K562 (cell line): Measurements from ENCODE around the gene SF3B3.

Experiments used
- FOXM1 ChIP-seq, 2 experiments: fragments of 450-650 bp in 1 of 2; sonication (generic) in 1 of 2; formaldehyde crosslinking in 1 of 2; IDR thresholded peaks; 2 replicates each; pipeline versions ENCODE4 v1.6.1 to v1.9.0; 2017 to 2022; ENCODE audit warnings: low read depth in 2 of 2, mild to moderate bottlenecking in 2 of 2, missing genetic modification reagents in 1 of 2, moderate library complexity in 1 of 2
- HCFC1 ChIP-seq: IDR thresholded peaks from 2 replicates; pipeline ENCODE4 v1.6.1; 2012; ENCODE audit warnings: low read depth, low read length, improper control_type of control experiment
- IRF2 ChIP-seq: sonication (generic); formaldehyde crosslinking; IDR thresholded peaks from 2 replicates; pipeline ENCODE4 v1.8.1; 2022; ENCODE audit warnings: mild to moderate bottlenecking, missing genetic modification reagents
- MXI1 ChIP-seq: IDR thresholded peaks from 2 replicates; pipeline ENCODE4 v1.6.1; 2011; ENCODE audit warnings: low read depth, mild to moderate bottlenecking, improper control_type of control experiment, low read length
- OTX1 ChIP-seq: fragments of 450-650 bp; formaldehyde crosslinking; IDR thresholded peaks from 2 replicates; pipeline ENCODE4 v1.4.0; 2022; ENCODE audit warnings: mild to moderate bottlenecking
- PHTF2 ChIP-seq: fragments of 250-450 bp; sonication (Bioruptor Pico); IDR thresholded peaks from 2 replicates; pipeline ENCODE4 v1.5.0; 2021; ENCODE audit warnings: mild to moderate bottlenecking
- SP2 ChIP-seq: IDR thresholded peaks from 2 replicates; pipeline ENCODE4 v1.6.1; 2011; ENCODE audit warnings: mild to moderate bottlenecking, low read depth, low read length, moderate library complexity; ENCODE audit not compliant: poor library complexity, severe bottlenecking; ENCODE audit errors: extremely low read depth
- ZKSCAN1 ChIP-seq: fragments of 150-350 bp; IDR thresholded peaks from 2 replicates; pipeline ENCODE4 v1.6.1; 2016; ENCODE audit warnings: low read depth, low read length
- ZNF699 ChIP-seq: fragments of 250-450 bp; sonication (Bioruptor Pico); IDR thresholded peaks from 2 replicates; pipeline ENCODE4 v1.8.0; 2021; ENCODE audit warnings: mild to moderate bottlenecking, moderate library complexity; ENCODE audit not compliant: insufficient replicate concordance
- ZNF717 ChIP-seq: fragments of 250-450 bp; sonication (Bioruptor Pico); IDR thresholded peaks from 2 replicates; pipeline ENCODE4 v1.5.0; 2021
- TF ChIP-seq, protein P1 (sequence below), 3 experiments: IDR thresholded peaks in 2 of 3; conservative IDR thresholded peaks in 1 of 3; 2 replicates each; pipeline ENCODE4 v1.5.1; 2011 to 2012; ENCODE audit warnings: low read length in 3 of 3, mild to moderate bottlenecking in 3 of 3, control low read depth in 2 of 3, improper control_type of control experiment in 1 of 3, inconsistent platforms in 1 of 3, low read depth in 1 of 3, mixed read lengths in 1 of 3, moderate library complexity in 1 of 3; ENCODE audit not compliant: insufficient read depth in 2 of 3
- TF ChIP-seq, protein P2 (sequence below), 2 experiments: fragments of 450-650 bp; formaldehyde crosslinking in 1 of 2; IDR thresholded peaks; 2 replicates each; pipeline versions ENCODE4 v1.4.0 to v1.6.1; 2014 to 2020; ENCODE audit warnings: mild to moderate bottlenecking in 2 of 2, borderline replicate concordance in 1 of 2, low read depth in 1 of 2

GRCh38 chr16:70565053-70565452, 41.4 kb downstream of the SF3B3 start:
- TF ChIP-seq ZNF699 (CRISPR knock-in tag) (no peak), PHTF2 (CRISPR knock-in tag) (no peak), ZKSCAN1 (no peak), ZNF717 (CRISPR knock-in tag) (no peak), HCFC1 (no peak), SP2 (no peak), MXI1 (no peak), OTX1 (CRISPR knock-in tag) (no peak), IRF2 (no peak), FOXM1 (IDR thresholded peaks at IDR 0.05; ENCODE audit: low read depth) (no peak), FOXM1 (CRISPR knock-in tag; IDR thresholded peaks at IDR 0.05; ENCODE audit: low read depth) (no peak)
- TF ChIP-seq, protein P1, sequence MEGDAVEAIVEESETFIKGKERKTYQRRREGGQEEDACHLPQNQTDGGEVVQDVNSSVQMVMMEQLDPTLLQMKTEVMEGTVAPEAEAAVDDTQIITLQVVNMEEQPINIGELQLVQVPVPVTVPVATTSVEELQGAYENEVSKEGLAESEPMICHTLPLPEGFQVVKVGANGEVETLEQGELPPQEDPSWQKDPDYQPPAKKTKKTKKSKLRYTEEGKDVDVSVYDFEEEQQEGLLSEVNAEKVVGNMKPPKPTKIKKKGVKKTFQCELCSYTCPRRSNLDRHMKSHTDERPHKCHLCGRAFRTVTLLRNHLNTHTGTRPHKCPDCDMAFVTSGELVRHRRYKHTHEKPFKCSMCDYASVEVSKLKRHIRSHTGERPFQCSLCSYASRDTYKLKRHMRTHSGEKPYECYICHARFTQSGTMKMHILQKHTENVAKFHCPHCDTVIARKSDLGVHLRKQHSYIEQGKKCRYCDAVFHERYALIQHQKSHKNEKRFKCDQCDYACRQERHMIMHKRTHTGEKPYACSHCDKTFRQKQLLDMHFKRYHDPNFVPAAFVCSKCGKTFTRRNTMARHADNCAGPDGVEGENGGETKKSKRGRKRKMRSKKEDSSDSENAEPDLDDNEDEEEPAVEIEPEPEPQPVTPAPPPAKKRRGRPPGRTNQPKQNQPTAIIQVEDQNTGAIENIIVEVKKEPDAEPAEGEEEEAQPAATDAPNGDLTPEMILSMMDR (IDR thresholded peaks at IDR 0.05 in 2 of 3, conservative IDR thresholded peaks at IDR 0.05 in 1 of 3; ENCODE audit: insufficient read depth in 2 of 3, low read depth in 1 of 3, low read length in 3 of 3) = no peak
- TF ChIP-seq, protein P2, sequence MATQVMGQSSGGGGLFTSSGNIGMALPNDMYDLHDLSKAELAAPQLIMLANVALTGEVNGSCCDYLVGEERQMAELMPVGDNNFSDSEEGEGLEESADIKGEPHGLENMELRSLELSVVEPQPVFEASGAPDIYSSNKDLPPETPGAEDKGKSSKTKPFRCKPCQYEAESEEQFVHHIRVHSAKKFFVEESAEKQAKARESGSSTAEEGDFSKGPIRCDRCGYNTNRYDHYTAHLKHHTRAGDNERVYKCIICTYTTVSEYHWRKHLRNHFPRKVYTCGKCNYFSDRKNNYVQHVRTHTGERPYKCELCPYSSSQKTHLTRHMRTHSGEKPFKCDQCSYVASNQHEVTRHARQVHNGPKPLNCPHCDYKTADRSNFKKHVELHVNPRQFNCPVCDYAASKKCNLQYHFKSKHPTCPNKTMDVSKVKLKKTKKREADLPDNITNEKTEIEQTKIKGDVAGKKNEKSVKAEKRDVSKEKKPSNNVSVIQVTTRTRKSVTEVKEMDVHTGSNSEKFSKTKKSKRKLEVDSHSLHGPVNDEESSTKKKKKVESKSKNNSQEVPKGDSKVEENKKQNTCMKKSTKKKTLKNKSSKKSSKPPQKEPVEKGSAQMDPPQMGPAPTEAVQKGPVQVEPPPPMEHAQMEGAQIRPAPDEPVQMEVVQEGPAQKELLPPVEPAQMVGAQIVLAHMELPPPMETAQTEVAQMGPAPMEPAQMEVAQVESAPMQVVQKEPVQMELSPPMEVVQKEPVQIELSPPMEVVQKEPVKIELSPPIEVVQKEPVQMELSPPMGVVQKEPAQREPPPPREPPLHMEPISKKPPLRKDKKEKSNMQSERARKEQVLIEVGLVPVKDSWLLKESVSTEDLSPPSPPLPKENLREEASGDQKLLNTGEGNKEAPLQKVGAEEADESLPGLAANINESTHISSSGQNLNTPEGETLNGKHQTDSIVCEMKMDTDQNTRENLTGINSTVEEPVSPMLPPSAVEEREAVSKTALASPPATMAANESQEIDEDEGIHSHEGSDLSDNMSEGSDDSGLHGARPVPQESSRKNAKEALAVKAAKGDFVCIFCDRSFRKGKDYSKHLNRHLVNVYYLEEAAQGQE (IDR thresholded peaks at IDR 0.05; ENCODE audit: borderline replicate concordance) = no peak
- TF ChIP-seq, protein P2 (CRISPR knock-in tag; IDR thresholded peaks at IDR 0.05; ENCODE audit: low read depth) = no peak
